SKM-1 treated with dmso at 0.1 percent for 144 hours (cell line): Measurements from ENCODE around the gene ADAM15.

Source experiments
- DNase-seq: peaks from one replicate; lab custom pipeline; 2025; ENCODE audit not compliant: unreplicated experiment; lab: John Stamatoyannopoulos, UW

ADAM15 gene

GRCh38 chr1:155083865-155084721 is 33.0 kb downstream of the ADAM15 start:
- peak; percentile 60 for DNase-seq

- DNase-seq: peak; percentile 99
These were observed 33.8 kb downstream of the ADAM15 start for GRCh38 chr1:155084722-155085503.

GRCh38 chr1:155085504-155086127 is 34.5 kb downstream of the ADAM15 start:
- no peak for DNase-seq

DNA sequence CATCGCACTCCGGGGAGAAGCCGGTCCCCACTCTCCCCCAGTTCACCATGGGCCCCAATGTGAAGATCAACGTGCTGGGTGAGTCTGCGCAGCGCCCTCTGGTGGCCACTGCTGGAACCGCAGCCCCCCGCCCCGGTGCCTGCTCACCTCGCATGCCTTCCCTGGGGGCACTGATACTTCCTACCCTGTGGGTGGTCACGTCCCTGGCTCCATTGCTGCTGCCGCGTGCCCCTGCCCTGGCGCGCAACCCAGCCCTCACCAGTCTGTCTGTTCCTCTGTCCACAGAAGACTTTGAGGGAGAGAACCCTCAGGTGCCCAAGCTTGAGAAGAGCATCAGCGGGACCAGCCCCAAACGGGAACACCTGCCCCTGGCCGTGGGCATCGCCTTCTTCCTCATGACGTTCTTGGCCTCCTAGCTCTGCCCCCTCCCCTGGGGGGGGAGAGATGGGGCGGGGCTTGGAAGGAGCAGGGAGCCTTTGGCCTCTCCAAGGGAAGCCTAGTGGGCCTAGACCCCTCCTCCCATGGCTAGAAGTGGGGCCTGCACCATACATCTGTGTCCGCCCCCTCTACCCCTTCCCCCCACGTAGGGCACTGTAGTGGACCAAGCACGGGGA is 35.1 kb downstream of the ADAM15 start:
- peak; percentile 70 for DNase-seq

DNA sequence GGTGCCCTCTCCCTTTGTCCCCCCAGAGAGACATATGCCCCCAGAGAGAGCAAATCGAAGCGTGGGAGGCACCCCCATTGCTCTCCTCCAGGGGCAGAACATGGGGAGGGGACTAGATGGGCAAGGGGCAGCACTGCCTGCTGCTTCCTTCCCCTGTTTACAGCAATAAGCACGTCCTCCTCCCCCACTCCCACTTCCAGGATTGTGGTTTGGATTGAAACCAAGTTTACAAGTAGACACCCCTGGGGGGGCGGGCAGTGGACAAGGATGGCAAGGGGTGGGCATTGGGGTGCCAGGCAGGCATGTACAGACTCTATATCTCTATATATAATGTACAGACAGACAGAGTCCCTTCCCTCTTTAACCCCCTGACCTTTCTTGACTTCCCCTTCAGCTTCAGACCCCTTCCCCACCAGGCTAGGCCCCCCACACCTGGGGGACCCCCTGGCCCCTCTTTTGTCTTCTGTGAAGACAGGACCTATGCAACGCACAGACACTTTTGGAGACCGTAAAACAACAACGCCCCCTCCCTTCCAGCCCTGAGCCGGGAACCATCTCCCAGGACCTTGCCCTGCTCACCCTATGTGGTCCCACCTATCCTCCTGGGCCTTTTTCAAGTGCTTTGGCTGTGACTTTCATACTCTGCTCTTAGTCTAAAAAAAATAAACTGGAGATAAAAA is 35.9 kb downstream of the ADAM15 start:
- no peak for DNase-seq

DNA sequence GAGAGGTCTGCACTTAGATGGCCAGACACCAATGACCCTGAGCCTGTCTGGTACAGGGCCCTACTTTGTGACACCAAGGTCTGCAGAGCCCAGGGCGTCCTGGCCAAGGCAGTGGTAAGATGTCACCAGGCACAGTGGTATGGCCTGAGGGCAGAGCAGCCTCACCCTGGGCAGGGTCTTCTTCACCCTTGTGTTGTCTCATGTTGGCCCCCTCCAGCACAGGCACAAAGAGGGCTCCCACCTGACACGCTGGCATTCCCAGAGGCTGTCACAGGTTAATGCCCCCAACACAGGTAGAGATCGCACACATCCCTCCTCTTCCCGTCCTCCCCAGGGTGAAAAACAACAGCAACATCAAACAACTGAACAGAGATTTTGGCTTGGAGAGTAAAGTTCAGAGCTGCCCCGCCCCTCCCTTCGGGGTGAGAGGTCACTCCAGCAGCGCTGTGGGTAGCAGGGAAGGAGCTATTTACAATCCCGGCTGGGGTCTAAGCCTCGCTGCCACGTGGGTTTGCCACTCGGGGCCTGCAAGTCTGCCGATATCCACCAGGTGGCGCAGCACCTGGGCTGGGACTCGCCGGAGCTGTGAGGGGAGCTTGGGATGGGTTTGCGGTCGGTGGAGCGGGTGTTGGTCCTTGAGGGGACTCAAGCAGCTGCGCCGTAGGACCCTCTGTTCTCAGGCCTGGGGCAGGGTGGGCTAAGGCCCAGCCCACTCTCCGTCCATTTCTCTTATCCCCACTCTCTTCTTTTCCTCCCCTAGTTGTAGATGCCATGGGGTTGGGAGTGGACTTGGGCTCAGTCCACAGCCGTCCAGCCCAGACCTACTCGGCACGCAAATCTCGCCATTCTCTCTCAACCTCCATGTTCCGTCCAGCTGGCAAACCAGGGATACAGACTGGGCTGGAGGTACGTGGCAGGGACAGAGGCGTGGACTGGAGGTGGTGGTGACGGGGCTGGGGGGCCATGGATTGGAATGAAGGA is 40.2 kb downstream of the ADAM15 start:
- DNase-seq: peak; percentile 69

- no peak for DNase-seq
These were observed 41.0 kb downstream of the ADAM15 start for GRCh38 chr1:155092131-155092530.

DNA sequence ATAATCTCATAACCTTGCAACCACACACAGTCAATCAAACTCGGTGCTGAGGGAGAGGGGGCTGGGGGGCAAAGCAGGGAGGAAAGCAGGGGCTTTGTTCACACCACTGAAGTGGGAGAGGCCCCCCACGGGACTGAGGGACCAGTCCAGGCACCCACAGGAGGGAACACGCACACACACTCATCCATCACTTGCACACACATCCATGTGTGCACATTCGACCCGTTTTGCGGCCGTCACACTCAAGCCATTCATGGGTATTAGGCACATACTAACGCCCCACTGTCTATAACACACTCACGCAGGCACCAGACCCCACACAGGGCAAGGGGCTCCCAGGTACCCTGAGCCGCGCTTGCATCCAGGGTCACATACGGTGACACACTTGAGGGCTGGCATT is 41.5 kb downstream of the ADAM15 start:
- no peak for DNase-seq

- peak; percentile 46 for DNase-seq
These were observed 43.0 kb downstream of the ADAM15 start for GRCh38 chr1:155093911-155094621.

- DNase-seq: no peak
These were observed 43.5 kb downstream of the ADAM15 start for GRCh38 chr1:155094622-155094948.

DNA sequence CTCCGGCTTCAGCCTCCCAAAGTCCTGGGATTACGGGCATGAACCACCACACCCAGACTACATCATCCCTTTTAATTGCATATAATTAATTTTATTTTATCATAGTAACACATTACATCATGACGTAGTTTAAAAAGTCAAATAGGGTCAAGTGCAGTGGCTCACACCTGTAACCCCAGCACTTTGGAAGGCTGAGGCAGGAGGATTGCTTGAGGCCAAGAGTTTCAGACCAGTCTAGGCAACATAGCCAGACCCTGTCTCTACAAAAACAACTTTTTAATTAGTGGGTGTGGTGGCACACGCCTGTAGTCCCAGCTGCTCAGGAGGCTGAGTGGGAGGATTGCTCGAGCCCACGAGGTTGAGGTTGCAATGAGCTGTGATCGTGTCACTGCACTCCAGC is 48.2 kb downstream of the ADAM15 start:
- DNase-seq: no peak

- no peak for DNase-seq
These were observed 52.2 kb downstream of the ADAM15 start for GRCh38 chr1:155103325-155103724.

DNA sequence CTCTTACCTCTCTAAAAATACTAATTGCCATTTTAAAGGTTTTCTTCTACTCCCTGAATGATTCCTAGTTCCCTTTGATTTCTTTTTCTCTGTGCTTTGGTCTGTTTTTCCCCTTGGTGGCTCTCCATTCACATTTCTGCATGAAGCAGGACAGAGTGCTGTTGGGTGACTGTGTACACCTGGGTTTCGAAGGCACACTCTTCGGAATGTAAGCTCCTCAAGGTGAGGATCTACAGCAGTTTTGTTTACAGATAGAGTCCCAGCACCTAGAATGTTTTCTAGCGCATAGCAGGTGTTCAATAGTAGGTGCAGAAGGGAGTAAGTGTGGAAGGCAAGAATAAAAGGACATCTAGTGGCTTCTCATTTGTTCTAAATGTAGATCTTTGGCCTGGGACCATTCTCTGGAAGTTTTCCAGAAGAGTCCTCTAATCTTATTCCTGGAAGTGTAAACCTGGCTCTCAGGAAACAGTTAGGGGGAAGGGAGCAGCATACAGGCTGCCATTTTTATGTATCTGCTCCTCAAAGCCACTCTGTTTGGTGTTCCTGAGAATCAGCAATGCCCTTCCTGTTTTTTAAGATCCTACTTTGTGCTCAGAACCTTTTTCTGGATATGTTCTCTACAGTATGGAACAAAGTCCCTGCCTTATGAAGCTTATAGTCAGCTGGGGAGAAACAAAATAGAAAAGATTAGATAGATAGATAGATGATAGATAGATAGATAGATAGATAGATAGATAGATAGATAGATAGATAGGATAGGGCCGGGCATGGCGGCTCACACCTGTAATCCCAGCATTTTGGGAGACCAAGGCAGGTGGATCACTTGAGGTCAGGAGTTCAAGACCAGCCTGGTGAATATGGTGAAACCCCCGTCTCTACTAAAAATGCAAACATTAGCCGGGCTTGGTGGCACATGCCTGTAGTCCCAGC is 53.8 kb downstream of the ADAM15 start:
- DNase-seq: no peak

DNA sequence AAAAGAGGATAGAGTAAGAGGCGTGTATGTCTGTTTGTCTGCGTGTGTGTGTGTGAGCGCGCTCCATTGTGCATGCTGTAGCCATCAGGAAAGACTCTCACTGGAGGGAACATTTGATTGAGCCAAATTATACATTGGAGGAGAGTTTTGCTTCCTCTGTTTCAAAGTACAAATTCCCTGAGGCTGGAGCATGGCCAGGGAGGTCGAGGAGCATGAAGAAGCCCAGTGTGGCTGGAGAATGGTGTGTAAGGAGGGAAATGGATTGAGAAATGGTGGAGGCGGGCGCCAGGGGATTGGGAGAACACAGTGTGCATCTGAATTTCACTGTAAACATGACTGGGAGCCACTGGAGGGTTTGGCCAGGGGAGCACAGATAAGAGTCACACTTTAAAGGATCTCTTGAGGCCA is 54.5 kb downstream of the ADAM15 start:
- DNase-seq: no peak

GRCh38 chr1:155106862-155107261 is 55.7 kb downstream of the ADAM15 start:
- no peak for DNase-seq

GRCh38 chr1:155107309-155108264 is 56.5 kb downstream of the ADAM15 start:
- DNase-seq: no peak

GRCh38 chr1:155108296-155108695 is 57.2 kb downstream of the ADAM15 start:
- no peak for DNase-seq
